NCI-H69 (cell line): Measurements from ENCODE around the gene SLC9A5.
A peak's percentile ranks its signal among the peaks of the same experiment; 100 is the strongest.

Experiments
- DNase-seq: peaks from one replicate; lab custom pipeline; 2025; lab: John Stamatoyannopoulos, UW

Gene SLC9A5

GRCh38 chr16:67248401-67249177, at the start of gene SLC9A5:
TSS of gene SLC9A5 (plus strand) at chr16:67248979. CDS start at chr16:67249015, 36 bp downstream.
- peak; percentile 57 for DNase-seq

- DNase-seq = peak; percentile 72
These were observed 49.6 kb upstream of the SLC9A5 start, which contains the start of gene ELMO3 for GRCh38 chr16:67199011-67199807. TSS of gene ELMO3 (plus strand) at chr16:67199131. CDS start at chr16:67199327, 196 bp downstream.

- no peak for DNase-seq
These were observed 49.0 kb upstream of the SLC9A5 start for GRCh38 chr16:67199808-67200198.

- DNase-seq = no peak
These were observed 48.3 kb upstream of the SLC9A5 start for GRCh38 chr16:67200491-67200890.

- DNase-seq = no peak
These were observed 47.1 kb upstream of the SLC9A5 start for GRCh38 chr16:67201411-67202345.

- no peak for DNase-seq
These were observed 46.4 kb upstream of the SLC9A5 start for GRCh38 chr16:67202426-67202825.

GRCh38 chr16:67202956-67203493, 45.8 kb upstream of the SLC9A5 start:
- DNase-seq = no peak

GRCh38 chr16:67204076-67204475, 44.7 kb upstream of the SLC9A5 start:
- DNase-seq = no peak

- no peak for DNase-seq
These were observed 42.5 kb upstream of the SLC9A5 start for GRCh38 chr16:67206129-67206837.

GRCh38 chr16:67206838-67207248, 41.9 kb upstream of the SLC9A5 start:
- no peak for DNase-seq

- no peak for DNase-seq
These were observed 41.3 kb upstream of the SLC9A5 start for GRCh38 chr16:67207249-67208091.

- DNase-seq = no peak
These were observed 40.5 kb upstream of the SLC9A5 start for GRCh38 chr16:67208154-67208896.

- no peak for DNase-seq
These were observed 39.2 kb upstream of the SLC9A5 start for GRCh38 chr16:67209565-67209964.

GRCh38 chr16:67210069-67210937, 38.5 kb upstream of the SLC9A5 start:
- no peak for DNase-seq

- DNase-seq = no peak
These were observed 37.1 kb upstream of the SLC9A5 start for GRCh38 chr16:67211674-67212073.

- no peak for DNase-seq
These were observed 36.0 kb upstream of the SLC9A5 start for GRCh38 chr16:67212766-67213165.

GRCh38 chr16:67213197-67214019, 35.4 kb upstream of the SLC9A5 start:
- DNase-seq = no peak
